Stomach smooth muscle (tissue), 2 donors: Measurements from ENCODE around the gene CTXN2.

ENCODE experiments used
- H3K27ac ChIP-seq: one replicate; pipeline ENCODE4 v1.7.0; 2013; ENCODE audit warnings: mild to moderate bottlenecking, low read length, inconsistent platforms
- H3K27me3 ChIP-seq, 2 donors: one replicate each; pipeline ENCODE4 v1.7.0; 2013; ENCODE audit warnings: low read length in 2 of 2; ENCODE audit not compliant: insufficient read depth in 2 of 2, control insufficient read depth in 1 of 2
- H3K36me3 ChIP-seq, 2 donors: one replicate each; pipeline ENCODE4 v1.7.0; 2013; ENCODE audit warnings: low read length in 2 of 2; ENCODE audit not compliant: control insufficient read depth in 2 of 2, insufficient read depth in 2 of 2
- H3K4me1 ChIP-seq: one replicate; pipeline ENCODE4 v1.7.0; 2013; ENCODE audit warnings: low read length; ENCODE audit not compliant: control insufficient read depth, insufficient read depth
- H3K4me3 ChIP-seq, 2 donors: one replicate each; pipeline ENCODE4 v1.7.0; 2013; ENCODE audit warnings: low read length in 2 of 2
- H3K9ac ChIP-seq, 2 donors: one replicate each; pipeline ENCODE4 v1.7.0; 2013; ENCODE audit warnings: low read length in 2 of 2, mild to moderate bottlenecking in 1 of 2
- H3K9me3 ChIP-seq, 2 donors: one replicate each; pipeline ENCODE4 v1.7.0; 2013; ENCODE audit warnings: low read length in 2 of 2; ENCODE audit not compliant: control insufficient read depth in 2 of 2
- donor health status: healthy.
- donor health status: Pancreatic carcinoma.

Gene CTXN2

DNA sequence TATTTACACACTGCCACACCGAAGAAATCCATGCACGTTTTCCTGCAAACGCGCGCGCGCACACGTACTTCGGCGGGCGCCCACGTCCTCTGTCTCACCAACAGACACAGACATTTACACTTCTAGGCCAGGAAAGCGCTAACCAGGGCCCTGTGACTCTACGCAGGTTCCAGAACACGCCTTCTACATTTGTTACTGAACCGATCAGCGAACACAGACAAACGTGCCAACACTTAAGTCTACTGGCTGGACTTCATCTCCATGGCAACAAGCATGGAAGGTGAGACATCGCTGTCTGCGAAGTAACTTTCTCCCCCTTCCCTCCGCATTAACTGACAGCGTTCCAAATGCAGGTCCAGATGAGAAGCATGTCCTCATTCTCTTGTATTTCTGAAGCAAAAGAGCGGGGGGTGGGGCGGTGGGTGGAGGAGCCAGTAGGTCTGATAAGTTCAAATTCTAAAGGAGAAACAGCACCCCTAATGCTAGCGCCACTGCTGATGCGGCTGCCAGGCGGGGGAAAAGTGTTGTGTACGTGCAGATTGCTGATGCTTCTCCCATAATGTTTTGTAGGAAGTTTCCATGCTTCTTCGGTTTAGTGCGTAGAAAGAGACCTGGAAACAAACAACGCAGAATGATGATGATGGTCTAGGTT is at the start of gene CTXN2:
Gene CTXN2 (plus strand): TSS at position 92 of the 652 bp plus-strand sequence. CDS start 9,636 bp downstream, outside the sequence.
- Histone ChIP-seq H3K4me1 (peaks cover 5% of the 10 kb centered on the region), H3K27me3 (peaks cover 5 to 14% of the 10 kb centered on the region in 2 donors), H3K36me3 (no peaks in the 10 kb centered on the region), H3K27ac (no peak within 1 kb of the TSS), H3K9ac (no peak within 1 kb of the TSS), H3K4me3 (peak within 1 kb of the TSS; percentile 24 to 38), H3K9me3 (no peaks in the 10 kb centered on the region)

DNA sequence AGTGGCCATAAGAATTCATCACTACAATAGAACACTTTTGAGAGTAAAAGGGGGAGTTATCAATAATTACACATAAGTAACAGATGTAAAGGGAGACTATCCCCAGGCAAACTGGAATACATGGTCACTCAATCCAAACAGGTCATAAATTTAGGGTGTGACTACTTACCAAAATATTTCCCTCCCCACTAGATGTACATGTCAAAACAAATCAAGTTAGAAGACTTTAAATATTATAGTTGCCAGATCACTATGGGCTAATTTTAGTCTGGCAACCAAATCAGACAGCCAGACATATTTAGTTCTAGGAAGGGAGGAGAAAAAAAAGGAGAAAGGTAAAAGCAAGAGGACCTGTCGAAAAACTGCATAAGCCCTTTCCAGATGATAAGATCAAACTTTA is 47.6 kb upstream of the CTXN2 start:
- Histone ChIP-seq H3K9me3 (no peaks in the 10 kb centered on the region), H3K9ac (no peak overlapping the region), H3K27ac (no peak overlapping the region), H3K4me1 (peaks cover 5% of the 10 kb centered on the region), H3K4me3 (peak overlapping the region in 1 of 2 donors; percentile 33), H3K36me3 (peaks cover 0 to 2% of the 10 kb centered on the region in 2 donors), H3K27me3 (no peaks in the 10 kb centered on the region)

- H3K36me3 ChIP-seq, result peaks cover 0 to 2% of the 10 kb centered on the region in 2 donors
- no peak overlapping the region for H3K9ac ChIP-seq
- peaks cover 5% of the 10 kb centered on the region for H3K4me1 ChIP-seq
- no peak overlapping the region for H3K4me3 ChIP-seq
- H3K9me3 ChIP-seq, result no peaks in the 10 kb centered on the region
- H3K27me3 ChIP-seq, result no peaks in the 10 kb centered on the region
- H3K27ac ChIP-seq, result no peak overlapping the region
These were observed 46.6 kb upstream of the CTXN2 start for GRCh38 chr15:48144889-48145288.

- H3K4me1 ChIP-seq, result peaks cover 5% of the 10 kb centered on the region
- H3K27ac ChIP-seq, result no peak overlapping the region
- peaks cover 0 to 2% of the 10 kb centered on the region in 2 donors for H3K36me3 ChIP-seq
- H3K4me3 ChIP-seq, result no peak overlapping the region
- no peaks in the 10 kb centered on the region for H3K9me3 ChIP-seq
- H3K9ac ChIP-seq, result no peak overlapping the region
- H3K27me3 ChIP-seq, result no peaks in the 10 kb centered on the region
These were observed 45.5 kb upstream of the CTXN2 start for GRCh38 chr15:48145923-48146322.

DNA sequence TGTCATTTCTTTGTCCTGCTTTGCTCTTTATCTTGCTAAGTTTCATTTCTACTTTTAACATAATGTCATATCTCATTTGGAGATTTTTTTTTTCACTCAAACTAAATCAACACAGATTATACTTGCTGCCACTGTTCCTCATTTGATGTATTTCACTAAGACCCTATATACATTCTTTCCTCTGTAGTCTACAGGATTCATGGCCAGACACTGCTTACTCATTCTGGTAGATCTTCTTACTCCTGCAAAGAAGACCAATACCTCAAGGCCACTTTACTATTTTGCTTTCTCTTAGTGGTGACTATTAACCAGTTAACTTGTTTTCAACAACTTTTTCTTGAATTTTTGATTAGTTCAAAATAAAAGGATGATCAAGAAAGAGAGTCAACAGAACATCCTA is 44.1 kb upstream of the CTXN2 start:
- peaks cover 2 to 10% of the 10 kb centered on the region in 2 donors for H3K36me3 ChIP-seq

DNA sequence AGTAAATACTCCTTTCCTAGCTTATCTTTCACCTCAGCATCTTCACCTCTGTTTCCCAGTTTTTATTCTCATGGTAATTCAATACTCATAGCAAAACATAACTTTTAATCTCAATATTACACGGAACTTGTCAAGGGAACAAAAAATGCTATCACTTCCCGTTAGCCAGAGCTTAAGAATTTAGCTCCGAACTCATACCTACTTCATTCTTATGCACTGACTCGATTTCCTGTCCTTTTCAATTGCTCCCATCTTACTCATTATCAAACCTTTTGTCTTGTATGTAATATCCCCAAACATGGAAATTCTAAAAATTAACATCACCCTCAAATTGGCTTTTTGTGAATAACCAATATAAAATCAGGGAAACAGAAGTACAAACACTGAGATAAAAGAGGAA is 41.6 kb upstream of the CTXN2 start:
- peaks cover 8 to 11% of the 10 kb centered on the region in 2 donors for H3K36me3 ChIP-seq
- H3K4me1 ChIP-seq, result peaks cover 3% of the 10 kb centered on the region
- H3K9me3 ChIP-seq, result no peaks in the 10 kb centered on the region
- H3K27ac ChIP-seq, result no peak overlapping the region
- H3K27me3 ChIP-seq, result no peaks in the 10 kb centered on the region
- H3K4me3 ChIP-seq, result no peak overlapping the region
- no peak overlapping the region for H3K9ac ChIP-seq

More for the DNA sequence above, 44.1 kb upstream of the CTXN2 start:
- H3K27me3 ChIP-seq, result no peaks in the 10 kb centered on the region
- H3K27ac ChIP-seq, result no peak overlapping the region
- H3K4me3 ChIP-seq, result no peak overlapping the region
- H3K9ac ChIP-seq, result no peak overlapping the region
- H3K9me3 ChIP-seq, result no peaks in the 10 kb centered on the region
- H3K4me1 ChIP-seq, result peaks cover 5% of the 10 kb centered on the region

- H3K27me3 ChIP-seq, result no peaks in the 10 kb centered on the region
- H3K4me1 ChIP-seq, result no peaks in the 10 kb centered on the region
- H3K36me3 ChIP-seq, result peaks cover 6 to 15% of the 10 kb centered on the region in 2 donors
- no peak overlapping the region for H3K27ac ChIP-seq
- no peak overlapping the region for H3K4me3 ChIP-seq
- no peaks in the 10 kb centered on the region for H3K9me3 ChIP-seq
- H3K9ac ChIP-seq, result no peak overlapping the region
These were observed 37.9 kb upstream of the CTXN2 start for GRCh38 chr15:48153526-48153925.

DNA sequence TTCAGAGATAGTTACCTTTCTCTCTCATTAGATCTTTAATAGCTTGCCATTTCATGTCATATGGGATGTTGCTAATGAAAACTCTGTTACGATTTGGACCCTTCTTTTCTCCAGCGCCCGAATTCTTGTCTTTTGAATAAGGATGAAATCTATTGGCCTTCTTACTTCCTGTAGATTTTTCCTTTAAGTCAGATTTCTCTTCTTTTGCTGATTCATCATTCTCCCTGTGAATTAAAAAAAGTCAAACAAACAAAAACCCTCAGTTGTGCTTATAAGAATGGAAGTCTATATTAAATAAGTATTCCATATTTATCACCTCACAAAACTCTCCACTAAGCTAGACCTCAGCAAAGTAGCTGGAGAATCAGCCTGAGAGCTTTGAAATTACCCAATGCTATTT is 22.8 kb upstream of the CTXN2 start:
- H3K36me3 ChIP-seq, result peaks cover 4 to 10% of the 10 kb centered on the region in 2 donors
- H3K9ac ChIP-seq, result no peak overlapping the region
- H3K4me3 ChIP-seq, result no peak overlapping the region
- H3K4me1 ChIP-seq, result no peaks in the 10 kb centered on the region
- H3K9me3 ChIP-seq, result no peaks in the 10 kb centered on the region
- H3K27ac ChIP-seq, result no peak overlapping the region
- no peaks in the 10 kb centered on the region for H3K27me3 ChIP-seq

- Histone ChIP-seq H3K4me3 (no peak overlapping the region), H3K9me3 (no peaks in the 10 kb centered on the region)
These were observed 20.5 kb upstream of the CTXN2 start for GRCh38 chr15:48170981-48171380.

DNA sequence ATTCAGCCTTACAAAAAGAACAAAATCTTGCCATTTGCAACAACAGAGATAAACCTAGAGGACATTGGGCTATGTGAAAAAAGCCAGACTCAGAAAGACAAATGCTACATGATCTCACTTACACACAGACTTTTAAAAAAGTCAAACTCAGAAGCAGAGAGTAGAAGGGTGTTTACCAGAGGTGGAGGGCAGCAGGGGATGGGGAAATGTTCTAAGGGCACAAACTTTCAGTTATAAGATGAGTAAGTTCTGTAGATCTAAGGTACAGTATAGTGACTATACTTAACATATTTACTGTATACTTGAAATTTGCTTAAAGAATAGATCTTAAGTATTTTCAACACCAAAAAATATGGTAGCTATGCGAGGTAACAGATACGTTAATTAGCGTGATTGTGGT is 16.3 kb upstream of the CTXN2 start:
- no peaks in the 10 kb centered on the region for H3K36me3 ChIP-seq
- no peaks in the 10 kb centered on the region for H3K4me1 ChIP-seq
- no peak overlapping the region for H3K27ac ChIP-seq
- H3K27me3 ChIP-seq, result no peaks in the 10 kb centered on the region
- H3K4me3 ChIP-seq, result no peak overlapping the region
- H3K9me3 ChIP-seq, result no peaks in the 10 kb centered on the region
- H3K9ac ChIP-seq, result no peak overlapping the region

More at GRCh38 chr15:48170981-48171380, 20.5 kb upstream of the CTXN2 start:
- H3K9ac ChIP-seq, result no peak overlapping the region
- H3K27ac ChIP-seq, result no peak overlapping the region
- peaks cover 4 to 8% of the 10 kb centered on the region in 2 donors for H3K36me3 ChIP-seq
- no peaks in the 10 kb centered on the region for H3K4me1 ChIP-seq
- H3K27me3 ChIP-seq, result no peaks in the 10 kb centered on the region

- H3K36me3 ChIP-seq, result no peaks in the 10 kb centered on the region
- no peak overlapping the region for H3K27ac ChIP-seq
- H3K4me3 ChIP-seq, result no peak overlapping the region
- no peaks in the 10 kb centered on the region for H3K4me1 ChIP-seq
- peak overlapping the region in 1 of 2 donors; percentile 83 for H3K9ac ChIP-seq
- no peaks in the 10 kb centered on the region for H3K27me3 ChIP-seq
- no peaks in the 10 kb centered on the region for H3K9me3 ChIP-seq
These were observed 15.4 kb upstream of the CTXN2 start for GRCh38 chr15:48176112-48176511.
